Suprapubic skin (tissue), 4 donors: ENCODE data around the gene DBN1.

ENCODE experiments used
- EP300 ChIP-seq: sonication (generic); formaldehyde crosslinking; IDR thresholded peaks from one replicate; pipeline ENCODE4 v1.6.1; 2017; ENCODE audit warnings: antibody characterized with exemption
- POLR2A ChIP-seq, 2 donors: fragments of 450-650 bp; IDR thresholded peaks; one replicate each; pipeline ENCODE4 v1.6.1; 2017; ENCODE audit warnings: antibody characterized with exemption in 2 of 2, mild to moderate bottlenecking in 2 of 2, moderate library complexity in 2 of 2
- POLR2AphosphoS5 ChIP-seq, 3 donors: sonication (generic); formaldehyde crosslinking; IDR thresholded peaks; one replicate each; pipeline ENCODE4 v1.6.1; 2017; ENCODE audit warnings: antibody characterized with exemption in 3 of 3
- TF ChIP-seq, protein P1 (sequence below), 2 donors: fragments of 200-600 bp in 1 of 2; fragments of 450-650 bp in 1 of 2; sonication (generic) in 1 of 2; IDR thresholded peaks; one replicate each; pipeline ENCODE4 v1.5.1; 2016 to 2019; ENCODE audit warnings: antibody characterized with exemption in 2 of 2, mild to moderate bottlenecking in 1 of 2, moderate library complexity in 1 of 2

DNA sequence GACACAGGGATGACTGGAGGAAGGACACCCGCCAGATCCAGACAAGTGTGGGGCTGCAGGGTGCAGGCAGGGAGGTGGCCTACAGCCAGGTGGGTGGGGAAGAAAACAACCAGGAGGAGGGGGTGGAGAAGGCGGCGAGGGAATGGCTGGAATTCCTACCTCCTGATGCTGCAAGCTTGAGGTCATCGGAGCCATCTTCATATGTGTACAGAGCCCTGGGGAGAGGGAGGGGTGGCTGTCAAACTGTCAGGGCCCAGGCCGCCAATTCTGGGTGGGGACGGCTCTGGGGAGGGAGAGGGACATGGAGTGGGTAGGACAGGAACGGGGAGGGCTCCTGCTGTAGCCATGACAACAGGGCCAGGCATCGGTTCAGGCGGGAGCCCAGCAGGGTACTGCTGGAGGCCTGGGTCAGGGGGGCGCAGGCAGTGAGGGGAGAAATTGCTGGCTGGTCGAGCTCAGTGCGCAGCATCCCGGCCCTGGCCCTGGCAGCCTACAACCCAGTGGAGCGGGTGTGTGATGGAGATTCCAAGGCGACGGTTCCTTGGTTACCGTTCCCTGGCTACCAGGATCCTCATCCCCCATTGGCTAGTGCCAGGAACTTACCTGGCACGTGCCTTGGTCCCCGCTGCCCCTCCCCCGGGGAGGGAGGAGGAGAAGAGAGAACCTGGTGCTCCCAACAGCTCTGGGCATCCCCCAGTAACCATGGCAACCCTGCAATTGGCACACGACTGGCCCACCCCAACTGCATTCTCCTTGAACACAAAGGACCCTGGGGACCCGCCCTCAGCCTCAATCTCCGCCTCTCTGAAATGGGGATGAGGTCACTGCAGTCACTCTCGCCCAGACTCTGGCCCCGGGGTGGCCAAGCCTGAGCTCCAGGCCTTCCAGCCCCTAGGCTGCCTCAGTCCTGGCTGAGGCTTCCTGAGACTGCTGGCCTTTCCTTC is 4.5 kb downstream of the DBN1 start:
- TF ChIP-seq, protein P1, sequence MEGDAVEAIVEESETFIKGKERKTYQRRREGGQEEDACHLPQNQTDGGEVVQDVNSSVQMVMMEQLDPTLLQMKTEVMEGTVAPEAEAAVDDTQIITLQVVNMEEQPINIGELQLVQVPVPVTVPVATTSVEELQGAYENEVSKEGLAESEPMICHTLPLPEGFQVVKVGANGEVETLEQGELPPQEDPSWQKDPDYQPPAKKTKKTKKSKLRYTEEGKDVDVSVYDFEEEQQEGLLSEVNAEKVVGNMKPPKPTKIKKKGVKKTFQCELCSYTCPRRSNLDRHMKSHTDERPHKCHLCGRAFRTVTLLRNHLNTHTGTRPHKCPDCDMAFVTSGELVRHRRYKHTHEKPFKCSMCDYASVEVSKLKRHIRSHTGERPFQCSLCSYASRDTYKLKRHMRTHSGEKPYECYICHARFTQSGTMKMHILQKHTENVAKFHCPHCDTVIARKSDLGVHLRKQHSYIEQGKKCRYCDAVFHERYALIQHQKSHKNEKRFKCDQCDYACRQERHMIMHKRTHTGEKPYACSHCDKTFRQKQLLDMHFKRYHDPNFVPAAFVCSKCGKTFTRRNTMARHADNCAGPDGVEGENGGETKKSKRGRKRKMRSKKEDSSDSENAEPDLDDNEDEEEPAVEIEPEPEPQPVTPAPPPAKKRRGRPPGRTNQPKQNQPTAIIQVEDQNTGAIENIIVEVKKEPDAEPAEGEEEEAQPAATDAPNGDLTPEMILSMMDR (IDR thresholded peaks at IDR 0.05) = no peak
- TF ChIP-seq POLR2A (IDR thresholded peaks at IDR 0.05) (no peak), POLR2AphosphoS5 (IDR thresholded peaks at IDR 0.05) (no peak), EP300 (no peak)
